ENCODE data around the gene RPL34.
"Not testable (repeated sequence)": the region's sequence is repeated elsewhere in the genome, so short reads cannot be mapped to it uniquely, and the experiment has no call there.

Gene RPL34

DNA sequence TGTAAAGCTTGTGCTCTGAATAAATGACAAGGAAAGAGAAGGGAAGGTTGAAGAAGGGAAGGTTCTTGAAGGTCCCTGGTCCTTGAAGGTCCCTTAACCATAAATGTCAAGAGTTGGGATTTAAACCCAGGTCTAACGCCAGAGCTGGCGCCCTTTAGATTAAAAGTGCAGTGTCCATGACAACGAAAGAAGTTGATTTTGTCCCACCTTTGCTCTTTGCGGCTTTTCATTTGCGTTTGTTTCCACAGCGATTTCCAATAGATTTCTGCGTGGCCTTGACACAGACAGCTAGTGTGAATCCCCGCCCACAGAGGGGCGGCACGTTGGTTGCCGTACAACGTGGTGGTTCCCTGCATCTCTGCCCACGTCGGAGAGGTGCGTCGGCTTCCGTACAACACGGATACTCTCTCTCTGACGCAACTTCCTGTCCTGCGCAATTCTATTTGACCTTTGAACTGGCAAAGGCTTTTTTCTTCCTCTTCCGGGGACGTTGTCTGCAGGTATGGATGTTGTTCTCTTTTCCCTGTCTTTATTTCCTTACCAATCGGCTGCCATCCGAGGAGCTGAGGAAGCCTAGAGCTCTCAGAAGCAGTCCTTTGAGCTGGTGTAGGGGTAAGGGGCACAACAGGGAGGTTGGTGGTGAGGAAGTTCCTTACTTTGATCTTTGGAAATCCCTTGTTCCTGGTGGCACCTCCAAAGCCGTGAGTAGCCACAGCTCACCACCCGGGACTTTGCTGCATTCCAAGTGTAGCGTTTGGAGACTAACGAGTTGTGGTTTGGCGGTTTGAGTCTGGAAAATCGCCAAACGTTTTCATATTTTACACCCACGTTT, at the start of gene RPL34:
Gene RPL34, plus strand, starts transcription at position 476 of the 832 bp plus-strand sequence. CDS start 1,384 bp downstream, outside the sequence.
- in situ Hi-C loops (cut with HindIII; ENCODE audit: low sequenced_read_pairs) = no loop called here

DNA sequence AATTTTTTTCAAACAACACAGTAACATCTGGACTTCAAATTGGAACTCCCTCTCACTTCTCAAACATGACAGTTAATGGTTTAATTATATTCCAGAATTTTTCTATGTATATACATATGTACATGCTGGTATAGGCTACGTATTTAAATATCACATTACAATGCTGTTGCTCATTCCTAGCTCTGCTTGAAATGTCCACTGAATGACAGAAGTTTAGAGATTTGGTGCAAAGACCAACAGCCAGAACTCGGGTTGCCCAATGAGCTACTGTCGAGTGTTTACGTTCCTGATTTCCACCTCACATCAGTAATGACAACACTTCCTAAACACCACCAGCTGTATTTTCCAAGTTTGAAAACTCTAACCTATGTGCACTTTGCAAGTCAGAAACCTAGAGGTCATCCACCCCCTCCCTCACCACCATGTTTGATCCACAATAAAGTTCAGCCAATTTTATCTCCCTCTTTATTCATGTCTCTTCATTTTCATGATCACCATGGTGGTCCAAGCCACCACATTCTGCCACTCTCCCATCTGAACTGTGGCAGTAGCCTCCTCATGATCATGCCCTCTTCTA, 49.3 kb upstream of the RPL34 start:
- in situ Hi-C loops (cut with HindIII; ENCODE audit: low sequenced_read_pairs) = no loop called here

GRCh38 chr4:108574402-108574801, 46.0 kb upstream of the RPL34 start:
- in situ Hi-C loops (cut with HindIII; ENCODE audit: low sequenced_read_pairs) = no loop called here

- in situ Hi-C loops (cut with HindIII; ENCODE audit: low sequenced_read_pairs) = no loop called here
These were observed 39.3 kb upstream of the RPL34 start for GRCh38 chr4:108581083-108581482.

DNA sequence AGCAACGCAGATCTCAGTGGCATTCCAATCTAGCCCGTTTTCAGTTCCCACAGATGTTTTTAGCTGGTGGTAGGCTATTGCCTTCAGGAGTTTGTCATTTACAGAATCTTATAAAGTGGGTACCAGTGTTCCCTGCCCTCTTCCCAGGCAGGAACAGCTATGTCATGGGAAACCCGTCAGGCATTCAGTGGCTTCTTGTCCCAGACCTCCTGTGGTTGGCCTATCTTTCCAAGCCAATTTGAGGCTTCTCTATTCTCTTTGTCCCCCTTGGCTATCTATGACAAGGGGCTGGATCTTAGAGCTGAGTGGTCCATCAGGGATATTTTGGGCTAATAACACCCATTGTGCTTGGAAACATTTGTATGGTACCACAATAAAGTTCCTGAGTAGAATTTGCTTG, 33.6 kb upstream of the RPL34 start:
- in situ Hi-C loops (cut with HindIII; ENCODE audit: low sequenced_read_pairs) = no loop called here

- in situ Hi-C loops (cut with HindIII; ENCODE audit: low sequenced_read_pairs) = no loop called here
These were observed 31.5 kb upstream of the RPL34 start for GRCh38 chr4:108588878-108589277.

DNA sequence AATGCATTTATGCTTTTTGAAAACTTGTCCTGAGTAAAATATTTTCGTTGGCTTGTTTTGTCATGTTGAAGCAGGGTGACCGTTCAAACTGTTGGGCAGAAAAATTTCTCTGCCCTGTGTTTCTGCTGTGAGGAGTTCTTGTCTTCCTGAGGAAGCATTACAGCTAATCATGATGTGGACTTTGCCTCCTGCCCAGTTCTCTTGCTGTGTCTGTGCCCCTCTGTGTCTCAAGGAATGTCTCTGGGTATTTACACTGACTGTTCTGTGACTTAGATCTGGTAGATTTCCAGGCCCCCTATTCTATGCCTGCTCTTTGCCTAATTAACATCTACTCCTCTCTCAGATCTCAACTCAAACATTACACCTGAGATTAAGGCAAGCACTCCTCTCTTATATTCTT, 30.4 kb upstream of the RPL34 start:
- in situ Hi-C loops (cut with HindIII; ENCODE audit: low sequenced_read_pairs) = no loop called here

DNA sequence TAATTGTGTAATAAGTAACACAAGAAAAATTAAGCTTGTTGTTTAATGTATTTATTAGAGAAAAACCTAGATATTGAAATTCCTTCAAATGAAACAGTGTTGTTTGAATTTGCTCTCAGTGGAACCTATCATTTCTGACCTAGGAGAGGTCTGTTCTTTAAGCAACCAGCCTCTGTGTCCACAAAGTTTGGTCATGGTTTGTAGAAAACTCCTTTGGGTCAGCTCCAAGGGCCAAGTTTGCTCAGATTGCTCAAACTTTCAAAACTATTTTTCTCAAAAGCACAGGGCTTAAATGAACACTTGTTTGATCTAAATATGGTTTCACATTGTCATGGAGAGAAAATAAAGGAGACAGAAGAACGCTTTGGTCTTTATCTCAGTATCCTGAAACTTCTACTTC, 29.6 kb upstream of the RPL34 start:
- in situ Hi-C loops (cut with HindIII; ENCODE audit: low sequenced_read_pairs) = no loop called here

DNA sequence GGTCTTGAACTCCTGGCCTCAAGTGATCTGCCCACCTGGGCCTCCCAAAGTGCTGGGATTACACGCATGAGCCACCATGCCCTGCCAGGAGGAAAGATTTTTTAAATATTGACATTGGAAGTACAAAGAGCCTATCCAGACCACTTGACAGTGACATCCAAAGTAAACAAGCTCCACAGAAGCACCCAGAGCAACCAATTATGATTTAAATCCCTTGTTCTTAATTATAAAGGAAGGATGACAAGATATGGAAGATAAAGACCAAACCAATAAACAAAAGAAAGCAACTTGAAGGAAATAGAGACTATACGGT, 27.7 kb upstream of the RPL34 start:
- in situ Hi-C loops (cut with HindIII; ENCODE audit: low sequenced_read_pairs) = no loop called here

DNA sequence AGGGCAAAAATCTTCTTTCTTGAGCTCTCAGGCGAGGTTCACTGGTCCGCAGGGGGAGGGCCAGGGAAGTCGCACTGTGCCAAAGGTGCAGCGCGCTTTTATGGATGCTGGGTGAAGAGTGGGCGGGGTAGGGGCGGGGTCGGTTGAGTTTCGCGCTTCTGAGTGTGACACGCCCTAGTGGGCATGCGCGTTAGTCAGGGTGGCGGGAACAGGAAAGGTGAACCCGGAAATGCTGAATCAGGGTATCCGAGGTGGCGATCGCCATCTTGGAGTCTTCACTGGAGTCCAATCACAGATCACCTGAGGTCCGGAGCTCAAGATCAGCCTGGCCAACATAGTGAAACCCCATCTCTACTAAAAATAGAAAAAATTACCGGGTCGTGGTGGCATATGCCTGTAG, 26.1 kb upstream of the RPL34 start:
- in situ Hi-C loops (cut with HindIII; ENCODE audit: low sequenced_read_pairs) = not testable (repeated sequence)

GRCh38 chr4:108596344-108596743, 24.0 kb upstream of the RPL34 start:
- in situ Hi-C loops (cut with HindIII; ENCODE audit: low sequenced_read_pairs) = no loop called here

- in situ Hi-C loops (cut with HindIII; ENCODE audit: low sequenced_read_pairs) = no loop called here
These were observed 19.3 kb upstream of the RPL34 start for GRCh38 chr4:108601106-108601505.

GRCh38 chr4:108601532-108601931, 18.8 kb upstream of the RPL34 start:
- in situ Hi-C loops (cut with HindIII; ENCODE audit: low sequenced_read_pairs) = no loop called here

DNA sequence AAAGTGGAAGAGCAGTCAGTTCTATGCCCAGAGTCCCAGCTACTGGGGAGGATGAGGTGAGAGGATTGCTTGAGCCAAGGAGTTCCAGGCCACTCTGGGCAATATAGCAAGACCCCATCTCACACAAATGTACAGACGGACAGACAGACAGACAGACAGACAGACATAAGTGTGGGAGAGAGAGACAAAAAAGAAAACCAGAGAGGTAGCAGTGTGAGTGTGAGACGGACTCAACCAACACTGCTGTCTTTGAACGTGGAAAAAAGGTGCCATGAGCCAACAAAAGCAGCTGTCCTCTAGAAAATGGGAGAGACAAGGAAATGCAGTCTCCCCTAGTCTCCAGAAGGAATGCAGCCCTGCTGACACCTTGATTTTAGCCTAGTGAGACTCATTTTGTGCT, 18.2 kb upstream of the RPL34 start:
- in situ Hi-C loops (cut with HindIII; ENCODE audit: low sequenced_read_pairs) = no loop called here

- in situ Hi-C loops (cut with HindIII; ENCODE audit: low sequenced_read_pairs) = no loop called here
These were observed 13.1 kb upstream of the RPL34 start for GRCh38 chr4:108607079-108607815.

DNA sequence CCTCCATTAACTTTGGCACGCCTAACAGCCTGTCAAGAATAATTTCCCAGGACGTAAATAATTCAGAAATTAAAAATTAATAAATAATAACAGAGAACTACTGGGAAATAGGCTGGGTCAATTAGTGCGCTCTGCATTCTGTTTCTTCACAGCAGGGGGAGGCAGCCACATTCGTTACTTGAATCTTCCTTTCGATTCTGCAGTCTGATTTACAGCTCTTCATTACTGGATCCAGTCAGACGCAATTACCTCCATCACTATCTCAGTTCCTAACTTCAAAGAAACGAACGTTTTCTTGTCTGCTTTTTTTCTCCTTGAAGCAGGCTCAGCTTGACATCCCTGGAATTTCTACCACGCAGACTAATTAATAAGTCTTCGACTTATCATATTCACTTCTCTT, 9.0 kb upstream of the RPL34 start:
- in situ Hi-C loops (cut with HindIII; ENCODE audit: low sequenced_read_pairs) = no loop called here

GRCh38 chr4:108612365-108612764, 8.0 kb upstream of the RPL34 start:
- in situ Hi-C loops (cut with HindIII; ENCODE audit: low sequenced_read_pairs) = no loop called here

GRCh38 chr4:108619372-108620100, 840 bp upstream of the RPL34 start:
- in situ Hi-C loops (cut with HindIII; ENCODE audit: low sequenced_read_pairs) = no loop called here

- in situ Hi-C loops (cut with HindIII; ENCODE audit: low sequenced_read_pairs) = no loop called here
These were observed 843 bp downstream of the RPL34 start for GRCh38 chr4:108620933-108621905.

- in situ Hi-C loops (cut with HindIII; ENCODE audit: low sequenced_read_pairs) = no loop called here
These were observed 1.6 kb downstream of the RPL34 start for GRCh38 chr4:108622022-108622421.

All from DLD1 (cell line).